ENCODE results near the gene HLA-A.

The HLA-A gene

GRCh38 chr6:29916741-29917140 is 25.6 kb upstream of the HLA-A start:
- Histone ChIP-seq H3K79me2 (no peaks in the 10 kb centered on the region), H2AFZ (no peak overlapping the region), H3K9me3 (ENCODE audit: control insufficient read depth, low read length) (no peaks in the 10 kb centered on the region), H3K27ac (no peak overlapping the region), H3K9ac (no peak overlapping the region), H3K27me3 (ENCODE audit: control insufficient read depth, insufficient read depth, low read length) (no peaks in the 10 kb centered on the region), H3K4me1 (no peaks in the 10 kb centered on the region), H3K36me3 (ENCODE audit: control insufficient read depth, insufficient read depth, low read length) (no peaks in the 10 kb centered on the region), H3K4me2 (ENCODE audit: low read length) (no peak overlapping the region), H3K4me3 (ENCODE audit: low read depth, low read length) (no peak overlapping the region)
- TF ChIP-seq CTCF (IDR thresholded peaks at IDR 0.05): no peak

GRCh38 chr6:29917857-29918256 is 24.5 kb upstream of the HLA-A start:
- H3K36me3 ChIP-seq (ENCODE audit: control insufficient read depth, insufficient read depth, low read length): no peaks in the 10 kb centered on the region
- no peak overlapping the region for H3K4me3 ChIP-seq (ENCODE audit: low read depth, low read length)
- H2AFZ ChIP-seq: no peak overlapping the region
- no peak overlapping the region for H3K4me2 ChIP-seq (ENCODE audit: low read length)
- H3K79me2 ChIP-seq: no peaks in the 10 kb centered on the region
- H3K9ac ChIP-seq: no peak overlapping the region
- no peak overlapping the region for H3K27ac ChIP-seq
- H3K27me3 ChIP-seq (ENCODE audit: control insufficient read depth, insufficient read depth, low read length): no peaks in the 10 kb centered on the region
- no peak for TF ChIP-seq CTCF (IDR thresholded peaks at IDR 0.05)
- H3K9me3 ChIP-seq (ENCODE audit: control insufficient read depth, low read length): no peaks in the 10 kb centered on the region
- no peaks in the 10 kb centered on the region for H3K4me1 ChIP-seq

DNA sequence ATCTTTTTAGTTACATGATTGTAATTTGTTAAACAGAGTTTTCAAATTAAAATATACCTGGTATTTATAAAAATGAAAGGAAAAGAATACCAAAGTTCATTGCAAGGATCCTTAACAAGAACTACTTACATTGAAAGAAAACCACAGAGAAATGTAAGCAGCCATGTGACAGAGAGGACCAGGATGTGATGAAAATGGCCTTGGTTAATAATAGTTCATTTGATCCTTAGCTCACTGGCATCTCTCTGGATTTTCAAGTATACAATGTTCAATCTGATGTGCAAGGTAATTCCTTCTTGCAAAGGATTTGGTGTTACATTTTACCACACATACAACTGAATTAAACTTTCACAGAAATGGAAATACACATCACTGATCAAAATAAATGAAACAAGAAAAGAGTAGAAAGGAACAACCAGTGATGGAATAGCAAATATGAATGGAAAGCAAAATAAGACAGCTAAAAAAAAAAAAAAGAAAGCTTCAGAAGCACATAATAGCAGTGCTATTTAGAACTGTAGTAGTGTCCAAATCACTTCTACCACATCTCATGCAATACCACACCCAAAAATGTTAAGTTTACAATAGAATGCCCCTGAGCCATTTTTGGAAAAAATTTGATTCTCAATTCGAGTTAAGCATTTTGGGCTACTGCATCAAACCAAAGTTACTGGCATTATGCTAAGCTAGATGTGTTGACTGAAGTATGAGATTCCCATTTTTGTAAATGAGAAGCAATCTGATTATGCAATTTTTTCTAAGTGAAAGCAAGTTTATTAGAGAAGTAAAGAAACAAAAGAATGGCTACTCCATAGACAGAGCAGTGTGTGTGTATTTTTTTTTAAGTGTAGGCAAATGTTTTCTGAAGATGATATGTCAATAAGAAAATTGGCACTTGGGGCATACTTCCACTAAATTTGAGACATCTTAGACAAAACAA is 22.6 kb upstream of the HLA-A start:
- H3K36me3 ChIP-seq (ENCODE audit: control insufficient read depth, insufficient read depth, low read length): no peaks in the 10 kb centered on the region
- H3K4me1 ChIP-seq: no peaks in the 10 kb centered on the region
- H3K4me2 ChIP-seq (ENCODE audit: low read length): no peak overlapping the region
- no peak overlapping the region for H3K27ac ChIP-seq
- TF ChIP-seq CTCF (IDR thresholded peaks at IDR 0.05): no peak
- no peaks in the 10 kb centered on the region for H3K27me3 ChIP-seq (ENCODE audit: control insufficient read depth, insufficient read depth, low read length)
- H3K4me3 ChIP-seq (ENCODE audit: low read depth, low read length): no peak overlapping the region
- H3K79me2 ChIP-seq: no peaks in the 10 kb centered on the region
- no peak overlapping the region for H2AFZ ChIP-seq
- H3K9me3 ChIP-seq (ENCODE audit: control insufficient read depth, low read length): no peaks in the 10 kb centered on the region
- no peak overlapping the region for H3K9ac ChIP-seq

DNA sequence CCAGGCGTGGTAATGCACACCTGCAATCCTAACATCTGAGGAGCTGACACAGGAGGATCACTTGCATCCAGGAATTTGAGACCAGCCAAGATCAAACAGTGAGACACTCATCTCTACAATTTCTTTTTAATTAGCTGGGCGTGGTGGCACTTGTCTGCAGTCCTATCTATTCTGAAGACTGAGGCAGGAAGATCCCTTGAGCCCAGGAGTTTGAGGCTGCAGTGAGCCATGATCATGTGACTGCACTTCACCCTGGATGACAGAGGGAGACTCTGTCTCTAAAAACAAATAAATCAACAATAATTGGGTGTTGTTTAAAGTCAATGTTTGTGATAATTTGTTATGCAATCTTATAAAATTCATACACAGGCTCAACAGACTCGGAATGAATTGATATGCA is 18.0 kb upstream of the HLA-A start:
- no peaks in the 10 kb centered on the region for H3K4me1 ChIP-seq
- no peak for TF ChIP-seq CTCF (IDR thresholded peaks at IDR 0.05)
- H3K4me2 ChIP-seq (ENCODE audit: low read length): no peak overlapping the region
- H3K4me3 ChIP-seq (ENCODE audit: low read depth, low read length): no peak overlapping the region
- H3K27ac ChIP-seq: no peak overlapping the region
- H2AFZ ChIP-seq: no peak overlapping the region
- H3K79me2 ChIP-seq: no peaks in the 10 kb centered on the region
- H3K9me3 ChIP-seq (ENCODE audit: control insufficient read depth, low read length): no peaks in the 10 kb centered on the region
- H3K27me3 ChIP-seq (ENCODE audit: control insufficient read depth, insufficient read depth, low read length): no peaks in the 10 kb centered on the region
- H3K36me3 ChIP-seq (ENCODE audit: control insufficient read depth, insufficient read depth, low read length): no peaks in the 10 kb centered on the region
- H3K9ac ChIP-seq: no peak overlapping the region

DNA sequence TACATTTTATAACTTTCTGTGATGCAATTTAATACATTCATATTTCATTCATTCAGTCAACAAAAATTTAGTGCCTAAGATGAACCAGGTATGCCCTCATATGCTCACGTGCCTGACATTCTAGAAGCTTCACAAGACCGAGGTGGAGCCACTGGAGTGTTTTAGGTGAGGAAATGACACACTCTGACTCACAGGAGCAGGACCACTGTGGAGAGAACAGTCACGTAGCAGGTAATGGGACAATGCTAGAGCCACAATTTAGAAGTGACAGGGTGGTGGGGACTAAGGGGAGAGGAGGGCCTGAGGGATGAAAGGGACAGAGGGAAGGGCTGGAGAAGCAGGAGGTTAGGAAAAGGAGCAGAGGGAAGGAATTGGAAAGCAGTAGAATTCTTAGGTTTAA is 17.6 kb upstream of the HLA-A start:
- Histone ChIP-seq H3K9me3 (ENCODE audit: control insufficient read depth, low read length) (no peaks in the 10 kb centered on the region), H3K36me3 (ENCODE audit: control insufficient read depth, insufficient read depth, low read length) (no peaks in the 10 kb centered on the region), H3K4me1 (no peaks in the 10 kb centered on the region), H3K9ac (no peak overlapping the region), H3K4me2 (ENCODE audit: low read length) (no peak overlapping the region), H3K27me3 (ENCODE audit: control insufficient read depth, insufficient read depth, low read length) (no peaks in the 10 kb centered on the region), H3K27ac (no peak overlapping the region), H3K4me3 (ENCODE audit: low read depth, low read length) (no peak overlapping the region), H3K79me2 (no peaks in the 10 kb centered on the region), H2AFZ (no peak overlapping the region)
- TF ChIP-seq CTCF (IDR thresholded peaks at IDR 0.05): no peak
